ENCODE results near the gene ASTL. TPM values are rescaled to one million over a fixed set of nuclear protein-coding genes. Genes with fewer than 3 reads are reported as not detected.

The ASTL gene
- total and polyA plus RNA-seq, 5 donors: not detected

- Histone ChIP-seq H3K4me3 (ENCODE audit: low read length) (no peak overlapping the region), H3K27ac (ENCODE audit: low read length) (no peak overlapping the region), H3K27me3 (ENCODE audit: control insufficient read depth, insufficient read depth) (no peaks in the 10 kb centered on the region), H3K9me3 (ENCODE audit: control insufficient read depth, low read length) (no peaks in the 10 kb centered on the region), H3K4me1 (ENCODE audit: control insufficient read depth, insufficient read depth, low read length) (no peaks in the 10 kb centered on the region)
- no peak for ATAC-seq
- no peak for DNase-seq
- 93% methylated on average over 9 of the region's 9 CpGs for WGBS
- intact Hi-C loops (cut with DNase I): no loop called here
Measured at GRCh38 chr2:96151595-96152303, 13.4 kb upstream of the ASTL start.

DNA sequence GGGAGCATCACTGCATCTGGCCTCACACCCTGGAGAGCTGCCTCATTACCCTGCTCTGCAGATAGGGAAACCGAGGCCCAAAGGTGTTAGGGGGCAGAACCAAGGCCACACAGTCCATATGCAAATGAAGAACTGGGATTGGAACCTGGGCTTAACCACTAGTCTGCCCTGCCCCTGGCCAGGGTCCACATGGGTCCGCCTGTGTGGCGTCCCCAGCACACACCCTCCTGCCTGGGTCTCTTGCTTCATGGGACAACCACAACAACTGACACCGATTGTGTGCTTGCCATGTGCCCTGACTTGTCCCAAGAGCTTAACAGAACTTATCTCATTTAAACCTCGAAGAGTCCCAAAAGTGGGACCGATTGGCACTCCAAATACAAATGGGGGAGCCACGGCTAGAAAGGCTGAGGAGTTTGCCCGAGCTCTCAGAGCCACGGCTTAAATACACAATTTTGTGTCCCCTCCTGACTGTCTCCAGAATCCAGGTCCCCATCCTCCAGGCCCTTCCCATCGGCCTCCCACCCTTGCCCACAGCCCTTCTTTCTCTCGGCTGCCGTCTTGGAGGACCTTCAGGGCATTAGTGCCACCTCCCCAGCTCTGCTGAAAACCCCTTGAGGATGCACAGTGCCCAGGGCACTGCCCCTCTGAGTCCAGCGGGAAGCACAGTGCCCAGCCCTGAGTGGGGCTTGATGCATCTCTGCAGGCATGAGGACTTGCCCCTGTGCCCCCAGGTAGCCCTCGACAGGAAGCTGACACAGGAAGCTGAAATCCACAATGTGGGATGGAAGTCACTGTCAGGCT, 12.7 kb upstream of the ASTL start:
- H3K4me3 ChIP-seq (ENCODE audit: low read length): no peak overlapping the region
- WGBS: 93% methylated on average over 14 of the region's 14 CpGs
- no peak overlapping the region for H3K27ac ChIP-seq (ENCODE audit: low read length)
- DNase-seq (no peak), ATAC-seq (no peak)
- no peaks in the 10 kb centered on the region for H3K27me3 ChIP-seq (ENCODE audit: control insufficient read depth, insufficient read depth)
- H3K4me1 ChIP-seq (ENCODE audit: control insufficient read depth, insufficient read depth, low read length): no peaks in the 10 kb centered on the region
- no peaks in the 10 kb centered on the region for H3K9me3 ChIP-seq (ENCODE audit: control insufficient read depth, low read length)
- intact Hi-C loops (cut with DNase I): no loop called here

DNA sequence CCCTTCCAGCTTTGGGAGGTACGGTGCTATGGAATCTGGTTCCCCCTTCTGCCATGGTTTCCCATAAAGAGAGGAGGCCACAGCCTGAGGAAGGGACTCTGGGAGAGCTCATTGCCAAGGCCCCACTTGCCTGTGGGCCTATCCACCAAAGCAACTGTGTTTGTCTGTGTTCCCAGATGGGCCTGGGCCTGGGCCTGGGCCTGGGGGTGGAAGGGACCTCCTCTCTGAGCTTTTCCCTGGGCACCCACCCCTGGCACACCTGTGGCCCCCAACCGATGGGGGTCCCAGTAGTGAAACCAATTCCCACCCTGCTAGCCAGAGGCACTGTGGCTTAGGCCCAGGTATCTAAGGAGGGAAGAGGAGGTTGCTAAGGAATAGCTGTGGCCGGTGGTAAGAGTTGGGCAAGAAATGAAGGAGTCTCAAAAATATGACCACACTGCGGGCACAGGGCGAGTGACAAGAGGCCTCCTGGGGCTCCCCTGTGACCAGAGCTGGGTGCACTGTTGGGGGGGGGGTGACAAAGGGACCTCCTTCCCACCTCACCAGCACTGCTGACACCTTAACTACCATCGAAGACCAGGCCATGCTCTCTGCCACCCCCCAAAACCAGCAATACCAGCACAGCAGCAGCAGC, 11.8 kb upstream of the ASTL start:
- ATAC-seq (no peak), DNase-seq (no peak)
- intact Hi-C loops (cut with DNase I): no loop called here
- Histone ChIP-seq H3K9me3 (ENCODE audit: control insufficient read depth, low read length) (no peaks in the 10 kb centered on the region), H3K4me3 (ENCODE audit: low read length) (no peak overlapping the region), H3K27ac (ENCODE audit: low read length) (no peak overlapping the region), H3K4me1 (ENCODE audit: control insufficient read depth, insufficient read depth, low read length) (no peaks in the 10 kb centered on the region), H3K27me3 (ENCODE audit: control insufficient read depth, insufficient read depth) (no peaks in the 10 kb centered on the region)
- WGBS: 96% methylated on average over 6 of the region's 6 CpGs

DNA sequence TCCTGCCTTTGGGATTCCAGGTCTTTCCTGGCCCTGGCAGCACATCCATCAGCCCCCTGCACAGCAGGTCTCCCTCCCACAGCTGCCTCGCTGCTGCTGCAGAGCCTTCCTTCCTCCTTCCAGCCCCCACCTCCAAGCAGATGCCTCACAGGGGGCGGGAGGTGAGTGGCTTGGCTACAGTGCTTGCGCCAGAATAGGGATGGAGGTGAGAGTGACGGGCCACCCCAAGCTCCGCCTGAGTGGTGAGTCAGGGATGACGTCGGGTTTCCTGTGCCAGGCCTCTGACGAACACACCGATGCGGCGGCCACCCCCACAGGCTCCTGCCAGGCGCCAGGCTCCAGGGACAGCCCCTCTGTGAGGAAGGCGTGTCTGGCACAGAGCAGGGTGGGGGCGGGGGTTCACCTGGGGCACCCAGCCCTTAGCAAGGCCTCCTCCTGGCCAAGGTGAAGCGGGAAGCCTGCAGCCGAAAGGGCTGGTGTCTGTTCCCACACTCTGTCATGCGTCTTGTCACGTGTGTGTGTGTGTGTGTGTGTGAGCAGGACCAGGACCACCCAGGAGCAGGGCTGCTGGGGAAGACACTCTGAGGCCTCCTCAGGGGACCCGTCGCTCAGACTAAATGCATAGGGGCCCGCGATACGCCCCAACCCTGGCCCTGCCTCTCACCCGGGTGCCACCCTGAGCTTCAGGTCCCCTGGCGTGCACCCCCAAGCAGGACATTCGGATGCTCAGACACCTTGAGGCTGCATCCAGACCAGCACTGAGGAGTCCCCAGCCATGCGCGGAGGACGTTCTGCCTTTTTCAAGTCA, 10.3 kb upstream of the ASTL start:
- Histone ChIP-seq H3K27ac (ENCODE audit: low read length) (no peak overlapping the region), H3K4me1 (ENCODE audit: control insufficient read depth, insufficient read depth, low read length) (no peaks in the 10 kb centered on the region), H3K9me3 (ENCODE audit: control insufficient read depth, low read length) (no peaks in the 10 kb centered on the region), H3K4me3 (ENCODE audit: low read length) (no peak overlapping the region), H3K27me3 (ENCODE audit: control insufficient read depth, insufficient read depth) (no peaks in the 10 kb centered on the region)
- intact Hi-C loops (cut with DNase I): loop anchor here in 2 of 4 donors (10.0 kb wide), 1 partner anchor 116 kb away; the partner anchor contains the start of genes CIAO1 (in 2 of the 2) and TMEM127 (in 2 of the 2)
- DNase-seq (peak; percentile 81 to 88 (median 85)), ATAC-seq (peak; percentile 41 to 79)
- 47% methylated on average over 29 of the region's 29 CpGs for WGBS

- no peak overlapping the region for H3K27ac ChIP-seq (ENCODE audit: low read length)
- H3K9me3 ChIP-seq (ENCODE audit: control insufficient read depth, low read length): no peaks in the 10 kb centered on the region
- H3K4me1 ChIP-seq (ENCODE audit: control insufficient read depth, insufficient read depth, low read length): no peaks in the 10 kb centered on the region
- no peak for ATAC-seq
- intact Hi-C loops (cut with DNase I): loop anchor here in 2 of 4 donors (10.0 kb wide), 1 partner anchor 117 kb away; the partner anchor contains the start of genes CIAO1 (in 2 of the 2) and TMEM127 (in 2 of the 2)
- DNase-seq: no peak
- H3K4me3 ChIP-seq (ENCODE audit: low read length): no peak overlapping the region
- 70% methylated on average over 9 of the region's 9 CpGs for WGBS
- no peaks in the 10 kb centered on the region for H3K27me3 ChIP-seq (ENCODE audit: control insufficient read depth, insufficient read depth)
Measured at GRCh38 chr2:96147593-96148201, 9.4 kb upstream of the ASTL start.

DNA sequence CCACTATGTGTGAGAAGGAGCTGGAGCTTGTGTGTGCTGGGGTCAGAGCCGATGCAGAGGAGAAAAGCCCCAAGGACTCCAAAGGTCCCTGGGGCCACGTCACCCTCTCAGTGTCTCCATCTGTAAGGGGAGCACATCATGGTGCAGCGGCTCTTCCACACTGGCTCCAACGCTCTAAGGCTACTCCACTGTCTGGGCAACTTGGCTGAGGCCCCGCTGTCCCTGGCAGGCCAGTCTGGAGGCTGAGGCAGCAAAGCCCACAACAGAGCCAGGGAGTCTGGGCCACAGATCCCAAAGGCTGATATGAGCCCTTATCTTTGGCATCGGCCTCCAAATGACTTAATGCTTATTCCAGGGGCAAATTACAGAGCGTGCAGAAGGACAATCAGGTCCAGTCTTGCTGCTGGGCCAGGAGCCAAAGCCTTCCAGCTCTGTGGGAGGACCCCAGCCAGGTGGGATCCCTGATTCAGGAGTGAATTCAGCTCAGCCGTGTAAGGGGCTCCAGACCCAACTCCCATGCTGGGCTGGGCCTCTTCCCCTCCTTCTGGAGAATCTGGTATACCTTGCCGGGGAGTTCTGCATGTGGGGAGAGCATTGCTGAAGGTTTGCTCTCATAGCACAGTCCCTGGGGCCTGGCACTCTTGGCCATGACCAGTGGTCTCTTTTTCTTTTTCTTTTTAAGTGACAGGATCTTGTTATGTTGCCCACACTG, 8.7 kb upstream of the ASTL start:
- no peak for ATAC-seq

DNA sequence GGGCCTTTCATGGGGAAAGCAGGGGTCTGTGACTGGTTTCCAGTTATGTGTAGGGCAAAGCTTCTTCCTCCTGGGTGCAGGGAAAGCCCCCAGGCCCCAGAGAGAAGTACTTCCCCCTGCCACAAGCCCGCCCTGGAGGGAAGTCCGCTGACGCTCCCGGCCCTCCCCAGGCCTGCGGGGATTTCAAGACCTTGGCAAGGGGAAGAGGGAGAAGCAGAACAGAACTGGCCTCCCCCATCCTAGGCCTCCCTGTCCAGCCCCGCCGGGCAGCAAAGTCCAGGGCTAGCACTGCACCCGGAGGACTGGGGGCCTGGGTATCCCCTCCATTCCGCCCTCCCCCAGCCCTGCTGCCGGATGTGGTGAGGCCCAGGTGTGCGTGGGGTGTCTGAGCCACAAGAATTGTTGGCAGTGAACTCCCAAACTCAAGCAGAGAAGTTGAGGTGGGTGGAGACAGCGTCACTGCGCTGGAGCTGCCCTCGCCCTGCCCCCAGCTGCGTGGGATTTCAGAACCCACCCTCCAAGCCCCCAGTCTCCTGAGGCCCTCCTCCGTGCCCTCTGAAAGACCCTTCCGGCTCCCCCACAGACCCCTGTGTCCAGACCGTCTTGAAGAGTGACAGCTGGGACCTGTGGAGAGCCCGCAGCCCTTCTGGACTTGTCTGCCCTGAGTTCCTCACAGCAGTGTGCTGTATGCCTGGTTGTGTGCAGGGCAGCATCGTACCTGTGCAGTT, 8.0 kb upstream of the ASTL start:
- WGBS: 63% methylated on average over 20 of the region's 20 CpGs
- H3K4me3 ChIP-seq (ENCODE audit: low read length): no peak overlapping the region
- H3K4me1 ChIP-seq (ENCODE audit: control insufficient read depth, insufficient read depth, low read length): no peaks in the 10 kb centered on the region
- no peaks in the 10 kb centered on the region for H3K27me3 ChIP-seq (ENCODE audit: control insufficient read depth, insufficient read depth)
- H3K9me3 ChIP-seq (ENCODE audit: control insufficient read depth, low read length): no peaks in the 10 kb centered on the region
- intact Hi-C loops (cut with DNase I): loop anchor here in 2 of 4 donors (10.0 kb wide), 1 partner anchor 118 kb away; the partner anchor contains the start of genes CIAO1 (in 2 of the 2) and TMEM127 (in 2 of the 2)
- DNase-seq (peak; percentile 57 to 84 (median 81)), ATAC-seq (peak; percentile 8 to 13)
- no peak overlapping the region for H3K27ac ChIP-seq (ENCODE audit: low read length)

More for the DNA sequence above, 8.7 kb upstream of the ASTL start:
- H3K27ac ChIP-seq (ENCODE audit: low read length): no peak overlapping the region
- no peaks in the 10 kb centered on the region for H3K4me1 ChIP-seq (ENCODE audit: control insufficient read depth, insufficient read depth, low read length)
- H3K9me3 ChIP-seq (ENCODE audit: control insufficient read depth, low read length): no peaks in the 10 kb centered on the region
- no peak for DNase-seq
- 71% methylated on average over 9 of the region's 9 CpGs for WGBS
- H3K27me3 ChIP-seq (ENCODE audit: control insufficient read depth, insufficient read depth): no peaks in the 10 kb centered on the region
- intact Hi-C loops (cut with DNase I): loop anchor here in 2 of 4 donors (10.0 kb wide), 1 partner anchor 118 kb away; the partner anchor contains the start of genes CIAO1 (in 2 of the 2) and TMEM127 (in 2 of the 2)
- no peak overlapping the region for H3K4me3 ChIP-seq (ENCODE audit: low read length)

- Histone ChIP-seq H3K27me3 (ENCODE audit: control insufficient read depth, insufficient read depth) (no peaks in the 10 kb centered on the region), H3K4me1 (ENCODE audit: control insufficient read depth, insufficient read depth, low read length) (no peaks in the 10 kb centered on the region), H3K27ac (ENCODE audit: low read length) (no peak overlapping the region), H3K9me3 (ENCODE audit: control insufficient read depth, low read length) (no peaks in the 10 kb centered on the region), H3K4me3 (ENCODE audit: low read length) (no peak overlapping the region)
- WGBS: 51% methylated on average over 3 of the region's 3 CpGs
- DNase-seq (no peak), ATAC-seq (no peak)
- intact Hi-C loops (cut with DNase I): loop anchor here in 2 of 4 donors (10.0 kb wide), 1 partner anchor 119 kb away; the partner anchor contains the start of genes CIAO1 (in 2 of the 2) and TMEM127 (in 2 of the 2)
Measured at GRCh38 chr2:96145848-96146152, 7.5 kb upstream of the ASTL start.

All from right cardiac atrium (tissue), 5 donors.